HepG2 (cell line): ENCODE measurements around the gene HDDC2.

Source experiments
- HDAC2 ChIP-seq: sonication (generic); formaldehyde crosslinking; IDR thresholded peaks from 2 replicates; pipeline ENCODE4 v1.4.0; 2020; ENCODE audit warnings: missing genetic modification reagents
- HNF1A ChIP-seq, 2 experiments: sonication (generic) in 1 of 2; formaldehyde crosslinking in 1 of 2; IDR thresholded peaks; 2 replicates each; pipeline versions ENCODE4 v1.4.0 to v1.6.1; 2016 to 2020; ENCODE audit warnings: borderline replicate concordance in 1 of 2, low read depth in 1 of 2, mild to moderate bottlenecking in 1 of 2, missing genetic modification reagents in 1 of 2
- RXRA ChIP-seq: sonication (generic); formaldehyde crosslinking; IDR thresholded peaks from 2 replicates; pipeline ENCODE4 v1.5.1; 2020; ENCODE audit warnings: missing genetic modification reagents
- SP4 ChIP-seq: sonication (generic); formaldehyde crosslinking; IDR thresholded peaks from 2 replicates; pipeline ENCODE4 v1.8.1; 2023; ENCODE audit warnings: mild to moderate bottlenecking, missing genetic modification reagents
- U2AF2 ChIP-seq: fragments of 200-400 bp; formaldehyde crosslinking; IDR thresholded peaks from 2 replicates; pipeline ENCODE4 v1.6.1; 2017; ENCODE audit warnings: low read depth, mild to moderate bottlenecking, low read length

GRCh38 chr6:125275779-125276178 is 26.0 kb downstream of the HDDC2 start:
- no peak for TF ChIP-seq SP4
- no peak for TF ChIP-seq RXRA (CRISPR knock-in tag)
- TF ChIP-seq U2AF2 = no peak
- no peak for TF ChIP-seq HNF1A (IDR thresholded peaks at IDR 0.05; ENCODE audit: low read depth)
- TF ChIP-seq HNF1A (CRISPR knock-in tag; IDR thresholded peaks at IDR 0.05; ENCODE audit: borderline replicate concordance) = no peak
- no peak for TF ChIP-seq HDAC2 (CRISPR knock-in tag)
